ENCODE results near the gene TTC21A. TPM values are rescaled to one million over a fixed set of nuclear protein-coding genes. Genes with fewer than 3 reads are reported as not detected.

The TTC21A gene
- total and polyA plus RNA-seq, 2 of the 13 experiments (the other 11 are each of a cell fraction or from before 2014, with no cell fraction given) = 0.31 to 1.5 TPM

GRCh38 chr3:39064646-39065045, 42.8 kb upstream of the TTC21A start (continued):
- TF ChIP-seq RERE (CRISPR knock-in tag; IDR thresholded peaks at IDR 0.05; ENCODE audit: low read depth) (no peak), POGK (CRISPR knock-in tag; conservative IDR thresholded peaks at IDR 0.05) (no peak), GLMP (CRISPR knock-in tag; IDR thresholded peaks at IDR 0.05; ENCODE audit: borderline replicate concordance) (no peak), HNF4G (IDR thresholded peaks at IDR 0.05; ENCODE audit: borderline replicate concordance, low read depth, low read length) (no peak), HNF4G (CRISPR knock-in tag; IDR thresholded peaks at IDR 0.05; ENCODE audit: borderline replicate concordance, low read depth) (no peak), ATF5 (CRISPR knock-in tag; IDR thresholded peaks at IDR 0.05; ENCODE audit: low read depth) (no peak)

Measured in HepG2 (cell line).